GM19452 (cell line): Measurements from ENCODE around the gene MALT1.

Source experiments
- ATAC-seq: cut with Tn5 transposase; IDR thresholded peaks from one replicate; pipeline ENCODE4 v1.9.1; 2021; ENCODE audit not compliant: unreplicated experiment

Gene MALT1

GRCh38 chr18:58691256-58691655, 20.0 kb downstream of the MALT1 start:
- no peak for ATAC-seq

DNA sequence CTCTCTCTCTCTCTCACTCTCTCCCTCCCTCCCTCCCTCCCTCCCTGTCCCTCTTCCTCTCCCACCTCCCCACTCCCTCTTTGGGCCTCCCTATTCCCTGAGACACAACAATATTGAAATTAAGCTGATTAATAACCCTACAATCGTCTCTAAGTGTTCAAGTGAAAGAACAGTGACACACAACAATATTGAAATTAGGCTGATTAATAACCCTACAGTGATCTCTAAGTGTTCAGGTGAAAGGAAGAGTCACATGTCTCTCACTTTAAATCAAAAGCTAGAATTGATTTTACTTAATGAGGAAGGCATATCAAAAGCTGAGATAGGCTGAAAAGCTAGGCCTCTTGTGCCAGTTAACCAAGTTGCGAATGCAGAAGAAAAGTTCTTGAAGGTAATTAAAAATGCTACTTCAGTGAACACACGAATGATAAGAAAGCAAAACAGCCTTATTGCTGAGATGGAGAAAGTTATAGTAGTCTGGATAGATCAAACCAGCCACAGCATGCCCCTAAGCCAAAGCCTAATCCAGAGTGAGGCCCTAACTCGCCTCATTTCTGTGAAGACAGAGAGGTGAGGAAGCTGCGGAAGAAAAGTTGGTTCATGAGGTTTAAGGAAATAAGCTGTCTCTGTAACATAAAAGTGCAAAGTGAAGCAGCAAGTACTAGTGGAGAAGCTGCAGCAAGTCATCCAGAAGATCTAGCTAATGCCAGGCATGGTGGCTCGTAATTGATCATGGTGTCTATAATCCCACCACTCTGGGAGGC, 21.3 kb downstream of the MALT1 start:
- no peak for ATAC-seq

DNA sequence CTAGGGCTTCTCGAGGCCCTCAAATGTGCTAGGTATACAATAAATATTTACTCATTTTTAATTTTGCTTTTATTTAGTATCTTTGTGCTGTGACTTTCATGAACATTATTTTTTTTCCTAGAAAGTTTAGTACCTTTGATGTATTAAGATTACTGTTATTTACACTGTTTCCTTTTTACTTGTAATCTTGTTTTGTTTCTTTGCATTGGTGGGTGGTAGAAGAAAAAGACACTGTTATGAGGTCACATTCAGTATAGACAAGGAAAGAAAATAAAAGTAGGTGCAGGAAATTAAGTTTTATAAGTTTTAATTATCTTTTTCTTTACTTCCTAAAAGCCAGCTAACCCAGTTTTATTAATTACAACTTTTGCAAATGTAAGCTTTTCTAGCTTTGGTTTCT, 23.0 kb downstream of the MALT1 start:
- no peak for ATAC-seq

GRCh38 chr18:58694720-58695468, 23.6 kb downstream of the MALT1 start:
- no peak for ATAC-seq

GRCh38 chr18:58695772-58696171, 24.5 kb downstream of the MALT1 start:
- ATAC-seq: no peak

DNA sequence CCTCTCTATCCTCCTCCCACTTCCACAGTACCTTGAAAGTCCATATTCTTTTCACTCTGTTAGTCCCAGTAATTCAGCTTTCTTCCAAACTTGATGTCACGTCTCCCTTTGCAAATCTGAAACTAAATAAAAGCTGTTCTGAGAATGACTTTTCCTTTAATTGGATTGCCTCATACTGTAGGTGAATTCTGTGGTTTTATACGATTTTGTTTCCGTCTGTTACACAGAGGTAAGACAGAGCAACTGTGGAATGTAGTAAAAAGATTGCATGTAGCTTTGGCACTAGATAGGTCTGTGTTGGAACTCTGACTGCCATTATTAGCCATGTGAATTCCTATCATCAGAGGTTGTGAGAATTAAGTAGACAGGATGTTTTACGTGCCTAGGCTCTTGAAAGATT, 25.9 kb downstream of the MALT1 start:
- no peak for ATAC-seq

DNA sequence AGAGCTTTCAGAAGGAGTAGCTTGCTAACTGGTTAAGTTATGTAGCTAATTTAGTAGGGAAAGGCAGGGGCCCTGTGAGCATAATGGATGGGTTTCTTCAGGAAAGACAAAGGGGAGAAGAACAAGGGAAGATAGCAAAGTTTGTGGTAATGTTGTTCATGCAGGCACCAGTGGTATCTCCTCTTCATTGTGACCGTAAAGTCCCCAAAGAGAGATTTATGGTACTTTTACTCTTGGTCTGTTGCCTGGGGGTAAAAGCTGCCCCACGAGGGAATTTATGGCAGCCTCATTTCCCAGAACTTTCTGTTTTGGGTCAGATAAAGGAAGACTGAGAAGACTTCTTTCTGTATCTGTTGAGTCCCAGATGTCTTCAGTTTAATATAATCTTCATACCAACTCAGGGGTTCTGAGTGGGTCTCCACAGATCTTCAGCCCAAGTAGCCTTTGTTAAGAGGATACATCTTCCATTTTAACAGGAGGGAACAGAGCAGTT, 27.5 kb downstream of the MALT1 start:
- ATAC-seq: no peak

GRCh38 chr18:58699551-58699950, 28.3 kb downstream of the MALT1 start:
- no peak for ATAC-seq

DNA sequence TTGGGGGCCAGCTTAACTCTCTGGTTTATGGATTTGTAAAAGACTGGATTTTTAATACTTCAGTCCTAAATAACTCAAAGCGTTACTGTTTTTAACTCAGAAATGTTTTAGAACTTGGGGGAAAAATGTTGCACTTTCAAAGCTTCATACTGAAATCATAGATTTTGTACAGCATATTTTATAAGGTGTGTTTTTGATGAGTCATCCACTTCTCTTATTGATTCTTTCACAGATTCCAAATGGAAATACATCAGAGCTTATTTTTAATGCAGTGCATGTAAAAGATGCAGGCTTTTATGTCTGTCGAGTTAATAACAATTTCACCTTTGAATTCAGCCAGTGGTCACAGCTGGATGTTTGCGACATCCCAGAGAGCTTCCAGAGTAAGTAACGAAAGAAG, 28.9 kb downstream of the MALT1 start:
- ATAC-seq: no peak

- ATAC-seq: no peak
These were observed 41.7 kb downstream of the MALT1 start for GRCh38 chr18:58712930-58713329.

DNA sequence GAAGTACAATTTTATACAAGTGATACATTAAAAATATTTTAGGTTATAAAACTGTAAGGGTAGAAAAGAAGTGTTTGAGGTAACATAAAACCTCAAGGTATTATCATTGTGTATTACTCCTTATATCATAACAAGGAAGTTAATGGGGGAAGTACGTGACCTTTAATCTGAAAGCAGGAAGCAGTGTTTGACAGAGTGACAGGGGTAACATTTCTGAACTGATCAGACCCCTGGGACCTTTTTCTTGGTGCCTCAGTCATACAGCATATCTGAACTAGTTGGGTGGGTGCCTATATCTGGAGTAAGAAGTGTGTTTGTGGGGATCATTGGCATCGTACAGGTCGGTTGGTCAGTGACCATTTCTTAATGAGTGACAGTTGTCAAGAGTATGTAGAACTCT, 43.0 kb downstream of the MALT1 start:
- no peak for ATAC-seq

DNA sequence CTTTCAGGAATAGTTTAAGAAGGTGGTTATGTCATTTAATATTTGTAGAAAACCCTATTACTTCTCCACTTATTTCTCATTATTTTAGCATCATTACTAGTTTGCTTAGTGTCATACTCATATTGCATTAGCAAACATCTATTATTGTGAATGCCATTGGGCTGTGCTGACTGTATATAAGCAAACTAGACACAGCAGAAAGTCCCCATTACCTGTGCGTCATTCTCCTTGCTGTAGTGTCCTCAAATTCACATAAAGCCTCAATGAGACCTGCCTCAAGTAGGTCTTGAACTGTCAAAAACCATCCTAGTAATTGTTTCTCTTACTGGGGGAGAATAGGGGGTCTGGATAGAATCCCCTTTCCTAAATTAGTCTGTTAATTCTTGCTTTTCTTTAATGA, 43.6 kb downstream of the MALT1 start:
- no peak for ATAC-seq

DNA sequence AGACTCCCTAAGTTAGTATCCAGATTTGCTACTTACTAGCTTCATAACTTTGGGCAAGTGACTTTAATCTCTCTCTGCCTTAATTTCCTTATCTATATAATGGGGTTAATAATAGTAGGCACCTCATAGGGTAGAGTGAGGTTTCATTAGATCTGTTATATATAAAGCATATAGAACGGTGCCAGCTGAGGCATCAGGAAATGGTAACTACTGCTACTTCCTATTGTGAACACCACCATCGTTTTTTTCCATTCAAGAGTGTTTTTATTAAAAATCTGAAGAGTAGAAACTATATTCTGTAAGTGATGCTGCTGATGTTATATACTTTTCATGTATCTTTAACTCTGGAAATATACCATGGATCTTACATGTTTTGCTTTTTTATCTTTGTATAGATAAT, 44.3 kb downstream of the MALT1 start:
- no peak for ATAC-seq

DNA sequence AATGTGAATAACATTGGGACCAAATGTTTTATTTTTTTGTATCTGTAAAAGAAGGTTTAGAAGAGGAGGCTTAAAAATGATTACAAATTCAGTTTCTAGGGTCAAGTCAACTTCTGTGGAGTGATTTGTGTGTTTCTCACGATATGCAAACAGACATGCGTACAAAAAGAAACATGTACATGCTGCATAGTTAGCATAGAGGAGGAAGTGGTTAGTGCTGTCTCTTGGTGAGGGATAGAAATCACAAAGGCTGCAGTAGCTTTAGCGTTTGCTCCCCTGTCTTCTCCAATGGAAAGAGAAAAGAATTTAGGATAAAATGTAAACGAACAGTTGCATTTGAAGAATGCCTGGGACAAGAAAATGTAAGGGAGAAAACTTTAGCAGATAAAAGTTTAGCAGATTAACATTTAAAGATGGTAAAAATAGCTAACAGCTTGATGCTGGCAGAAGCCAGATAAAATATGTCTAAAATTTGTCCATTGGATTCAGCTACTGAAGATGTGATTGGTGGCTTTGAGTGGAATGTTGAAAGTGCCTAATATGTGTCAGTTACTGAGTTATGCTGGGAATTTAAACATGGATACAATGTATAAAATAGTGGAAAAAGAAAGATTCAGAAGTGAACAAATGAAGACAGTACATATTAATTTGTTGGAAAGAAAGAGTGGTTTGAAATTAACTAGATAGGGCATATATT, 44.9 kb downstream of the MALT1 start:
- ATAC-seq: no peak

- ATAC-seq: no peak
These were observed 50.4 kb downstream of the MALT1 start for GRCh38 chr18:58721566-58722239.

- ATAC-seq: no peak
These were observed 52.7 kb downstream of the MALT1 start for GRCh38 chr18:58723810-58724602.

DNA sequence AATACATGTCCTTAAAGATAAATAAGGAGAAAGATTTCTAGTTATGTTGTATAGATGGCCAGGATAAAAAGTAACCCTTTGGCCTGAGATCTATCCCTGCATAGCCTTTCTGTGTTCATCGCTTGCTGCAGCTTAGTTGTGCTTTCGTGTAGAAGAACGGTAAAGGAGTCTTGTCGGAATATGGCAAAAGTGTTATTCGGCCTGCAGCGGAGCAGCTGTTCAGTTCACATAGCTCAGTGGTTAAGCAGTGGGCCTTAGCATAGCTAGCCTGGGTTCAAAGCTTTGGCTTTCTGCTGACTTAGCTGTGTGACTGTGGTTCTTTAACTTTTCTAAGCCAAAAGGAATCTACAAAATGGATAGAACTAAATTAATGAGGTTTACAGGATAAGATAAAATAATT, 55.4 kb downstream of the MALT1 start:
- no peak for ATAC-seq

DNA sequence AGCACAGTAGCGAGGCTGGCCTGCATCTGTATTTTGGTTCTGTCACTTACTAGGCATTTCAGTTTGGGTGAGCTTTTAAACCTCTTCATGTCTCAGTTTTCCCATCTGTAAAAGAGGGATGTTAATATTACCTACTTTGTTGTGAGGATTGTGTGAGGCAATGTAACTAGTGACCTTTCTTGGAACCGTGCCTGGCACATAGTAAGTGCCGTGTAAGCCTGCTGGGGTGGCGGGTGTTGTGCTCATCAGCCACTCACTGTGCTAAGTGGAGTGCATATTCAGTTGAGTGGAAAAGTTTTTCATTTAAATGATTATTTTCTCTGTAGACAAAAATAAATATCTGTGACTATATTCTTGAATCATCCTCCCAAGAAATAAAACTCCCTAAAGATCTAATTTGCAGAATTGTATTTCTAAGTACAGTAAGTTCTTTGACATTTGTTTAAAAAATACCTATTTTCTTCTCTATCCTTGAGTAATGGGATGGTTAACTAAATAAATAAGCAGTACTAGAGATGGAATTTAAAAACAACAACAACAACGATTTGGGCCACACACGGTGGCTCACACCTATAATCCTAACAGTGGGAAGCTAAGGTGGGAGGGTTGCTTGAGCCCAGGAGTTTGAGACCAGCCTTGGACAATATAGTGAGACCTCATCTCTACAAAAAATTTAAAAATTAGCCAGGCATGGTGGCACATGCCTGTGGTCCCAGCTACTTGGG, 56.7 kb downstream of the MALT1 start:
- no peak for ATAC-seq

DNA sequence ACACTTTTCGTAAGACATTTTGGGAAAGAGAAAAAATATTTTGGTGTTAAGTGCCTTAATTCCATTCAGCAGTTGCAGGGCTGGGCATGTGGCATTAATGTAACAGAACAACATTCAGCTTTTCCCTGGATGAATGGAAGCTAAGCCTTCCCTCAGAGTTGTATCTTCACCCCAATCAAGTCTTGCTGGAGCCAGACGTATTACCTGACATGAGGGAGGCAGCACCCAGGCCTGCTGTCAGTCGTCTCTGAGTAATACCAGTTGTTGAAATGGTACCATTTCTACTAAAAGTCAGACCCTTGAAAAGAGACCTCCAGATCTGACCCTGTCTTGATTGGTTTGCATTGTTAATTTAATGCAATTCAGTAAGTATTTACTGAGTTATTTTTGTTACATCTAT, 57.5 kb downstream of the MALT1 start:
- ATAC-seq: no peak

DNA sequence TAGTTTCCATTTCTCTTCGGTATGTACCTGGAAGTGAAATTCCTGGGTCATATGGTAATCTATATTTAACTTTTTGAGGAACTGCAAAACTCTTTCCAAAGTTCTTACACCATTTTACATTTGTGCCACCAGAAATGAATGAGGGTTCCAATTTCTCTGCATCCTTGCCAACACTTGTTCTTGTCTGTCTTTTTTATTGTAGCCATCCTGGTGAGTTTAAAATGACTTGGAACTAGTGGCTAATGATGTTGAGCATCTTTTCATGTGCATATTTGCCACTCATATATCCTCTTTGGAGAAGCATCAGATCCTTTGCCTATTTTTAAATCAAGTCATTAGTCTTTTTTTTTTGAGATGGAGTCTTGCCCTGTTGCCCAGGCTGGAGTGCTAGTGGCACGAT, 59.4 kb downstream of the MALT1 start:
- ATAC-seq: no peak
